Measurements from ENCODE around the gene NEO1.

The NEO1 gene

GRCh38 chr15:73232776-73233175, 180.5 kb downstream of the NEO1 start:
- Histone ChIP-seq H3K27ac (ENCODE audit: low read depth, low read length) (no peak overlapping the region), H3K4me1 (ENCODE audit: control insufficient read depth, insufficient read depth, low read length) (peaks cover 14% of the 10 kb centered on the region), H3K27me3 (ENCODE audit: control insufficient read depth, insufficient read depth, low read length) (no peaks in the 10 kb centered on the region), H3K36me3 (ENCODE audit: control insufficient read depth, insufficient read depth, low read length) (peaks cover 6% of the 10 kb centered on the region; the same call in 1 of the 2 replicates), H3K9me3 (ENCODE audit: control insufficient read depth, insufficient read depth, low read length) (no peaks in the 10 kb centered on the region), H3K9ac (ENCODE audit: low read depth, low read length) (no peak overlapping the region), H3K4me3 (ENCODE audit: low read depth, low read length) (no peak overlapping the region)

- no peaks in the 10 kb centered on the region for H3K27me3 ChIP-seq (ENCODE audit: control insufficient read depth, insufficient read depth, low read length)
- H3K36me3 ChIP-seq (ENCODE audit: control insufficient read depth, insufficient read depth, low read length) = peaks cover 6% of the 10 kb centered on the region; the same call in 1 of the 2 replicates
- H3K9me3 ChIP-seq (ENCODE audit: control insufficient read depth, insufficient read depth, low read length) = no peaks in the 10 kb centered on the region
- no peak overlapping the region for H3K9ac ChIP-seq (ENCODE audit: low read depth, low read length)
- no peak overlapping the region for H3K4me3 ChIP-seq (ENCODE audit: low read depth, low read length)
- H3K4me1 ChIP-seq (ENCODE audit: control insufficient read depth, insufficient read depth, low read length) = peaks cover 7% of the 10 kb centered on the region
- no peak overlapping the region for H3K27ac ChIP-seq (ENCODE audit: low read depth, low read length)
These were observed 181.4 kb downstream of the NEO1 start for GRCh38 chr15:73233623-73234022.

GRCh38 chr15:73237910-73238309, 185.6 kb downstream of the NEO1 start:
- Histone ChIP-seq H3K27ac (ENCODE audit: low read depth, low read length) (no peak overlapping the region), H3K9ac (ENCODE audit: low read depth, low read length) (no peak overlapping the region), H3K27me3 (ENCODE audit: control insufficient read depth, insufficient read depth, low read length) (no peaks in the 10 kb centered on the region), H3K9me3 (ENCODE audit: control insufficient read depth, insufficient read depth, low read length) (no peaks in the 10 kb centered on the region), H3K36me3 (ENCODE audit: control insufficient read depth, insufficient read depth, low read length) (peaks cover 10% of the 10 kb centered on the region; the same call in 1 of the 2 replicates), H3K4me3 (ENCODE audit: low read depth, low read length) (no peak overlapping the region), H3K4me1 (ENCODE audit: control insufficient read depth, insufficient read depth, low read length) (no peaks in the 10 kb centered on the region)

GRCh38 chr15:73239564-73240215, 187.4 kb downstream of the NEO1 start:
- H3K4me1 ChIP-seq (ENCODE audit: control insufficient read depth, insufficient read depth, low read length) = no peaks in the 10 kb centered on the region

GRCh38 chr15:73240866-73241499, 188.7 kb downstream of the NEO1 start:
- H3K36me3 ChIP-seq (ENCODE audit: control insufficient read depth, insufficient read depth, low read length) = peaks cover 10% of the 10 kb centered on the region; the same call in 1 of the 2 replicates
- H3K27ac ChIP-seq (ENCODE audit: low read depth, low read length) = no peak overlapping the region
- no peak overlapping the region for H3K4me3 ChIP-seq (ENCODE audit: low read depth, low read length)
- H3K27me3 ChIP-seq (ENCODE audit: control insufficient read depth, insufficient read depth, low read length) = no peaks in the 10 kb centered on the region
- no peaks in the 10 kb centered on the region for H3K4me1 ChIP-seq (ENCODE audit: control insufficient read depth, insufficient read depth, low read length)
- H3K9ac ChIP-seq (ENCODE audit: low read depth, low read length) = no peak overlapping the region
- no peaks in the 10 kb centered on the region for H3K9me3 ChIP-seq (ENCODE audit: control insufficient read depth, insufficient read depth, low read length)

More at GRCh38 chr15:73239564-73240215, 187.4 kb downstream of the NEO1 start:
- peaks cover 10% of the 10 kb centered on the region; the same call in 1 of the 2 replicates for H3K36me3 ChIP-seq (ENCODE audit: control insufficient read depth, insufficient read depth, low read length)
- no peaks in the 10 kb centered on the region for H3K9me3 ChIP-seq (ENCODE audit: control insufficient read depth, insufficient read depth, low read length)
- no peak overlapping the region for H3K9ac ChIP-seq (ENCODE audit: low read depth, low read length)
- H3K4me3 ChIP-seq (ENCODE audit: low read depth, low read length) = no peak overlapping the region
- H3K27me3 ChIP-seq (ENCODE audit: control insufficient read depth, insufficient read depth, low read length) = no peaks in the 10 kb centered on the region
- H3K27ac ChIP-seq (ENCODE audit: low read depth, low read length) = no peak overlapping the region

GRCh38 chr15:73244333-73244732, 192.1 kb downstream of the NEO1 start:
- Histone ChIP-seq H3K4me3 (ENCODE audit: low read depth, low read length) (no peak overlapping the region), H3K27me3 (ENCODE audit: control insufficient read depth, insufficient read depth, low read length) (no peaks in the 10 kb centered on the region), H3K27ac (ENCODE audit: low read depth, low read length) (no peak overlapping the region), H3K36me3 (ENCODE audit: control insufficient read depth, insufficient read depth, low read length) (peaks cover 11% of the 10 kb centered on the region; the same call in 1 of the 2 replicates), H3K4me1 (ENCODE audit: control insufficient read depth, insufficient read depth, low read length) (no peaks in the 10 kb centered on the region), H3K9me3 (ENCODE audit: control insufficient read depth, insufficient read depth, low read length) (no peaks in the 10 kb centered on the region), H3K9ac (ENCODE audit: low read depth, low read length) (no peak overlapping the region)

GRCh38 chr15:73246439-73246838, 194.2 kb downstream of the NEO1 start:
- no peaks in the 10 kb centered on the region for H3K9me3 ChIP-seq (ENCODE audit: control insufficient read depth, insufficient read depth, low read length)
- H3K9ac ChIP-seq (ENCODE audit: low read depth, low read length) = no peak overlapping the region
- no peak overlapping the region for H3K4me3 ChIP-seq (ENCODE audit: low read depth, low read length)
- H3K36me3 ChIP-seq (ENCODE audit: control insufficient read depth, insufficient read depth, low read length) = peaks cover 18% of the 10 kb centered on the region; the same call in 1 of the 2 replicates
- no peaks in the 10 kb centered on the region for H3K4me1 ChIP-seq (ENCODE audit: control insufficient read depth, insufficient read depth, low read length)
- no peak overlapping the region for H3K27ac ChIP-seq (ENCODE audit: low read depth, low read length)
- H3K27me3 ChIP-seq (ENCODE audit: control insufficient read depth, insufficient read depth, low read length) = no peaks in the 10 kb centered on the region

GRCh38 chr15:73246898-73247297, 194.6 kb downstream of the NEO1 start:
- no peaks in the 10 kb centered on the region for H3K4me1 ChIP-seq (ENCODE audit: control insufficient read depth, insufficient read depth, low read length)

GRCh38 chr15:73247331-73247730, 195.1 kb downstream of the NEO1 start:
- H3K9me3 ChIP-seq (ENCODE audit: control insufficient read depth, insufficient read depth, low read length) = no peaks in the 10 kb centered on the region
- no peak overlapping the region for H3K4me3 ChIP-seq (ENCODE audit: low read depth, low read length)
- H3K27ac ChIP-seq (ENCODE audit: low read depth, low read length) = no peak overlapping the region
- no peaks in the 10 kb centered on the region for H3K27me3 ChIP-seq (ENCODE audit: control insufficient read depth, insufficient read depth, low read length)
- H3K9ac ChIP-seq (ENCODE audit: low read depth, low read length) = no peak overlapping the region
- H3K36me3 ChIP-seq (ENCODE audit: control insufficient read depth, insufficient read depth, low read length) = peaks cover 18% of the 10 kb centered on the region; the same call in 1 of the 2 replicates
- H3K4me1 ChIP-seq (ENCODE audit: control insufficient read depth, insufficient read depth, low read length) = no peaks in the 10 kb centered on the region

More at GRCh38 chr15:73246898-73247297, 194.6 kb downstream of the NEO1 start:
- H3K9me3 ChIP-seq (ENCODE audit: control insufficient read depth, insufficient read depth, low read length) = no peaks in the 10 kb centered on the region
- peaks cover 18% of the 10 kb centered on the region; the same call in 1 of the 2 replicates for H3K36me3 ChIP-seq (ENCODE audit: control insufficient read depth, insufficient read depth, low read length)
- no peaks in the 10 kb centered on the region for H3K27me3 ChIP-seq (ENCODE audit: control insufficient read depth, insufficient read depth, low read length)
- H3K4me3 ChIP-seq (ENCODE audit: low read depth, low read length) = no peak overlapping the region
- H3K27ac ChIP-seq (ENCODE audit: low read depth, low read length) = no peak overlapping the region
- H3K9ac ChIP-seq (ENCODE audit: low read depth, low read length) = no peak overlapping the region

GRCh38 chr15:73249499-73249898, 197.2 kb downstream of the NEO1 start:
- H3K4me3 ChIP-seq (ENCODE audit: low read depth, low read length) = no peak overlapping the region
- peaks cover 19% of the 10 kb centered on the region for H3K36me3 ChIP-seq (ENCODE audit: control insufficient read depth, insufficient read depth, low read length)
- H3K9ac ChIP-seq (ENCODE audit: low read depth, low read length) = no peak overlapping the region
- H3K27me3 ChIP-seq (ENCODE audit: control insufficient read depth, insufficient read depth, low read length) = no peaks in the 10 kb centered on the region
- no peaks in the 10 kb centered on the region for H3K4me1 ChIP-seq (ENCODE audit: control insufficient read depth, insufficient read depth, low read length)
- no peaks in the 10 kb centered on the region for H3K9me3 ChIP-seq (ENCODE audit: control insufficient read depth, insufficient read depth, low read length)
- H3K27ac ChIP-seq (ENCODE audit: low read depth, low read length) = no peak overlapping the region

GRCh38 chr15:73254598-73254997, 202.3 kb downstream of the NEO1 start:
- H3K4me1 ChIP-seq (ENCODE audit: control insufficient read depth, insufficient read depth, low read length) = no peaks in the 10 kb centered on the region

More at GRCh38 chr15:73254598-73254997, 202.3 kb downstream of the NEO1 start:
- Histone ChIP-seq H3K9ac (ENCODE audit: low read depth, low read length) (no peak overlapping the region), H3K9me3 (ENCODE audit: control insufficient read depth, insufficient read depth, low read length) (no peaks in the 10 kb centered on the region), H3K36me3 (ENCODE audit: control insufficient read depth, insufficient read depth, low read length) (peaks cover 39% of the 10 kb centered on the region), H3K4me3 (ENCODE audit: low read depth, low read length) (no peak overlapping the region), H3K27me3 (ENCODE audit: control insufficient read depth, insufficient read depth, low read length) (no peaks in the 10 kb centered on the region), H3K27ac (ENCODE audit: low read depth, low read length) (no peak overlapping the region)
